HepG2 (cell line): Measurements from ENCODE around the gene KRTAP5-4. TPM values are rescaled to one million over a fixed set of nuclear protein-coding genes. Genes with fewer than 3 reads are reported as not detected.
"Not testable (repeated sequence)": the region's sequence is repeated elsewhere in the genome, so short reads cannot be mapped to it uniquely, and the experiment has no call there.

Experiments used
- ATAC-seq: fragments of 200-7000 bp; cut with Tn5 transposase; 3 replicates; pipeline ENCODE4 v1.9.1; 2020; ENCODE audit warnings: mild to moderate bottlenecking, moderate library complexity
- BruUV-seq: library from RNA; stranded (reverse); fragments of 400-500 nt; replicated peaks from 2 replicates; lab custom pipeline; 2021; lab: Mats Ljungman, UMichigan
- CTCF ChIA-PET: fragments of 300-600 bp; formaldehyde crosslinking; extraction: SDS; loops from one replicate; lab custom pipeline; 2021; ENCODE audit warnings: low total read pairs, inconsistent platforms, low intra/inter-chr PET ratio; lab: Yijun Ruan, JAX
- POLR2A ChIA-PET: fragments of 350-600 bp; sonication (Branson Sonifier 250); formaldehyde crosslinking; loops from one replicate; lab custom pipeline; 2020; ENCODE audit warnings: antibody characterized with exemption, inconsistent platforms; lab: Yijun Ruan, JAX
- DNase-seq: peaks from one replicate; pipeline ENCODE4 v3.0.0-alpha.2; 2015; ENCODE audit warnings: low spot score
- FAIRE-seq: peaks from 3 replicates; lab custom pipeline; 2011; peaks lifted over from hg19 to GRCh38; lab: Jason Lieb, UNC
- H2AFZ ChIP-seq: one replicate; pipeline ENCODE4 v1.6.1; 2011; ENCODE audit warnings: low read length, inconsistent platforms
- H3K27ac ChIP-seq: fragments of 300-600 bp; 3 replicates; pipeline ENCODE4 v1.8.0; 2011; ENCODE audit warnings: mixed run types, mild to moderate bottlenecking, mixed read lengths, low read length, inconsistent platforms; ENCODE audit not compliant: insufficient read depth; ENCODE audit errors: extremely low read length
- H3K27me3 ChIP-seq, 2 experiments: fragments of 200-600 bp in 1 of 2; 2 replicates in 1 of 2; 3 replicates in 1 of 2; pipeline versions ENCODE4 v1.6.0 to v1.8.0; 2011; ENCODE audit warnings: low read length in 2 of 2, mild to moderate bottlenecking in 2 of 2, moderate library complexity in 2 of 2, inconsistent platforms in 1 of 2; ENCODE audit not compliant: insufficient read depth in 2 of 2, control insufficient read depth in 1 of 2
- H3K36me3 ChIP-seq, 2 experiments: fragments of 200-600 bp in 1 of 2; replicated peaks in 1 of 2; 2 replicates in 1 of 2; 3 replicates in 1 of 2; pipeline versions ENCODE4 v1.5.1 to v1.8.0; 2011; ENCODE audit warnings: low read length in 2 of 2, inconsistent platforms in 1 of 2; ENCODE audit not compliant: insufficient read depth in 2 of 2, control insufficient read depth in 1 of 2
- H3K4me1 ChIP-seq: 2 replicates; pipeline ENCODE4 v1.5.1; 2012; ENCODE audit warnings: low read length, inconsistent platforms; ENCODE audit not compliant: insufficient read depth
- H3K4me2 ChIP-seq: 2 replicates; pipeline ENCODE4 v1.6.0; 2011; ENCODE audit warnings: low read depth, low read length, inconsistent platforms
- H3K4me3 ChIP-seq, 3 experiments: fragments of 200-600 bp in 1 of 3; sonication (generic), shearing (Covaris generic) in 1 of 3; replicated peaks in 1 of 3; 2 replicates each; pipeline ENCODE4 v1.5.1; 2011 to 2016; ENCODE audit warnings: low read length in 3 of 3, inconsistent platforms in 2 of 3, low read depth in 2 of 3, mild to moderate bottlenecking in 2 of 3, control low read depth in 1 of 3, mixed read lengths in 1 of 3; ENCODE audit not compliant: insufficient read depth in 1 of 3
- H3K79me2 ChIP-seq: one replicate; pipeline ENCODE4 v1.6.1; 2011; ENCODE audit warnings: low read length, inconsistent platforms; ENCODE audit not compliant: insufficient read depth
- H3K9ac ChIP-seq: 2 replicates; pipeline ENCODE4 v1.6.0; 2011; ENCODE audit warnings: mild to moderate bottlenecking, low read depth, low read length, inconsistent platforms; ENCODE audit not compliant: insufficient read depth
- H3K9me3 ChIP-seq: 2 replicates; pipeline ENCODE4 v1.5.1; 2012; ENCODE audit warnings: mild to moderate bottlenecking, low read length
- H4K20me1 ChIP-seq: 2 replicates; pipeline ENCODE4 v1.6.0; 2011; ENCODE audit warnings: inconsistent platforms, mild to moderate bottlenecking, low read length, moderate library complexity; ENCODE audit not compliant: insufficient read depth
- AHR ChIP-seq: IDR thresholded peaks from 2 replicates; pipeline ENCODE4 v1.6.1; 2018; ENCODE audit warnings: missing genetic modification reagents, missing compliant biosample characterization
- BORCS8-MEF2B ChIP-seq: sonication (generic); formaldehyde crosslinking; IDR thresholded peaks from 2 replicates; pipeline ENCODE4 v1.8.0; 2022; ENCODE audit warnings: mild to moderate bottlenecking, missing genetic modification reagents
- GATA4 ChIP-seq: sonication (generic); IDR thresholded peaks from 2 replicates; pipeline ENCODE4 v1.6.1; 2016; ENCODE audit warnings: antibody characterized with exemption, low read depth, borderline replicate concordance
- HMG20A ChIP-seq: IDR thresholded peaks from 2 replicates; pipeline ENCODE4 v1.6.1; 2016; ENCODE audit warnings: borderline replicate concordance
- HNF4G ChIP-seq, 2 experiments: sonication (generic) in 1 of 2; formaldehyde crosslinking in 1 of 2; IDR thresholded peaks; 2 replicates each; pipeline versions ENCODE4 v1.4.0 to v1.6.1; 2011 to 2020; ENCODE audit warnings: borderline replicate concordance in 2 of 2, low read depth in 2 of 2, mild to moderate bottlenecking in 2 of 2, low read length in 1 of 2, missing genetic modification reagents in 1 of 2, moderate library complexity in 1 of 2
- MAFK ChIP-seq, 2 experiments: IDR thresholded peaks in 1 of 2; conservative IDR thresholded peaks in 1 of 2; 2 replicates each; pipeline ENCODE4 v1.6.1; 2011; ENCODE audit warnings: improper control_type of control experiment in 2 of 2, low read length in 2 of 2
- MED8 ChIP-seq: sonication (generic); formaldehyde crosslinking; IDR thresholded peaks from 2 replicates; pipeline ENCODE4 v1.8.1; 2023; ENCODE audit warnings: mild to moderate bottlenecking, missing genetic modification reagents; ENCODE audit not compliant: insufficient replicate concordance
- MEIS2 ChIP-seq: sonication (generic); formaldehyde crosslinking; IDR thresholded peaks from 2 replicates; pipeline ENCODE4 v1.9.0; 2021; ENCODE audit warnings: mild to moderate bottlenecking, missing genetic modification reagents
- ONECUT2 ChIP-seq: sonication (generic); formaldehyde crosslinking; IDR thresholded peaks from 2 replicates; pipeline ENCODE4 v1.4.0; 2020; ENCODE audit warnings: missing genetic modification reagents
- POLR2A ChIP-seq, 2 experiments: IDR thresholded peaks; 2 replicates each; pipeline ENCODE4 v1.6.1; 2011; ENCODE audit warnings: low read depth in 2 of 2, low read length in 2 of 2, mild to moderate bottlenecking in 1 of 2, moderate library complexity in 1 of 2; ENCODE audit not compliant: insufficient read depth in 1 of 2
- POLR2AphosphoS5 ChIP-seq: IDR thresholded peaks from 2 replicates; pipeline ENCODE4 v1.6.1; 2012; ENCODE audit warnings: low read depth, low read length
- ZBTB7B ChIP-seq: sonication (generic); formaldehyde crosslinking; IDR thresholded peaks from 2 replicates; pipeline ENCODE4 v1.4.0; 2020; ENCODE audit warnings: missing genetic modification reagents
- ZNF768 ChIP-seq: sonication (generic); formaldehyde crosslinking; IDR thresholded peaks from 2 replicates; pipeline ENCODE4 v1.4.0; 2020; ENCODE audit warnings: missing genetic modification reagents
- WGBS: methylation state at CpG from one replicate; pipeline ENCODE4 v1.1.6; 2017; ENCODE audit warnings: low lambda C conversion rate; 5-methylcytosine and 5-hydroxymethylcytosine counted together
- in situ Hi-C: cut with HindIII; loops from 2 replicates; pipeline ENCODE4 v1.10.0; 2017; ENCODE audit warnings: low pct_unique_long_range_greater_than_20kb; ENCODE audit not compliant: extremely low pct_ligation_motif_present
- intact Hi-C: fragments of 100-400 bp; cut with micrococcal nuclease; formaldehyde crosslinking; loops from one replicate; pipeline ENCODE4 v1.10.0; 2022; ENCODE audit not compliant: unreplicated experiment
- polyA plus RNA-seq, 8 experiments: library from polyadenylated mRNA; depleted of rRNA in 3 of 8; stranded (reverse) in 7 of 8; unstranded in 1 of 8; fragments of >200 nt; fragmentation: Illumina TruSeq in 4 of 8; extraction: Trizol in 4 of 8; gene quantifications; 2 replicates each; pipeline versions ENCODE4 v1.2.1 to v1.2.3, GENCODE V29; 2011 to 2016; ENCODE audit warnings: low read depth in 4 of 8, missing spikeins in 1 of 8, mixed read lengths in 1 of 8; ENCODE audit not compliant: insufficient read depth in 1 of 8
- total RNA-seq, 5 experiments: library from RNA; depleted of rRNA; stranded (reverse); fragments of >200 nt; fragmentation: Illumina TruSeq; extraction: Trizol; gene quantifications; 2 replicates each; pipeline ENCODE4 v1.2.3, GENCODE V29; 2016; ENCODE audit warnings: low read depth in 1 of 5
- TF ChIP-seq, protein P1 (sequence below): sonication (generic); formaldehyde crosslinking; IDR thresholded peaks from 2 replicates; pipeline ENCODE4 v1.9.0; 2022; ENCODE audit warnings: low read depth, missing genetic modification reagents
- TF ChIP-seq, protein P2 (sequence below): sonication (generic); formaldehyde crosslinking; IDR thresholded peaks from 2 replicates; pipeline ENCODE4 v1.4.0; 2020; ENCODE audit warnings: mild to moderate bottlenecking, missing genetic modification reagents, borderline replicate concordance

The KRTAP5-4 gene
- total and polyA plus RNA-seq, 2 of the 13 experiments (the other 11 are each of a cell fraction or from before 2014, with no cell fraction given), result not detected

DNA sequence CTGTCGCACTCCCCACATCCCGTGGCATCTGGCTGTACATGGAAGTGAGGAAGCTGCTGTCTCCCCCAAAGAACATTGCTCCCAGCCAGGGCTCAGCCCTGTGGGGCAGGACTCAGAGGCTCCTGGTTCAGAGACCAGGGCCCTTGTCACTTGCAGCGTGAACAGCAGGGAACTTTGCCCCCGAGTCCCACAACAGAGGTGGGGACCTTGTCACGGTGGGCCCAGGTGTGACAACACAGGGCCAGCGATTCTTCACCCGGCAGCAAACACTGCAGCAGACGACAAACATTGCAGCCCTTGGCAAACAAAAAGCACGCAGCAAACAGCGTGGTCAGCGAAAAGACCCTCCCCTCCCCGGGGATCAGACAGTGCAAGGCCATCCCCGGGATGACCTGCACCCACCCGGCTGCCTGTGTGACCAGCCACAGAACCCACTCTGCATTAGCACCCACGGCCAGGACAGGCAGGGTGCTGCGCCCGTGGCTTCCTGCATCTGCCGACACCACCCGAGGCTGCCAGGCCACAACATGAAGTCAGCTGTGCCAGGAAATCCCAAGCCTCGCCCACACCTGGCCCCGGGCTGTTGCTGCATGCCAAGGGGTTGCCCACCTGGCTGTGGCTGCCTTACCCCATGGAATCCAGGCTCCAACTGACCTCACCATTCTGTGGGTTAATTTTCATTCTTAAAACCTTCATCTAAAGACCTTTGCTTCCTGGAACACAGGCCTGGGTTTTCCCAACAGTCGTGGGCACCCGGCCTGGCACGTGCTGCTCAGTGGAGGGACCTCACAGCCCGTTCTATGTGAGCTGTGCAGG is 39.7 kb upstream of the KRTAP5-4 start:
- H3K36me3 ChIP-seq, H3K4me3 ChIP-seq, H3K79me2 ChIP-seq, H4K20me1 ChIP-seq, CTCF ChIA-PET, intact Hi-C loops, BruUV-seq, H2AFZ ChIP-seq, H3K27me3 ChIP-seq, H3K9me3 ChIP-seq, in situ Hi-C loops: not testable (repeated sequence)
- peaks cover 60% of the 10 kb centered on the region for H3K4me1 ChIP-seq
- DNase-seq, result peak; percentile 68
- ATAC-seq, result peak; percentile 96
- POLR2A ChIA-PET, result interaction anchor here (0.6 kb wide), 1 partner anchor 29 kb away, joined by 4 read pairs; no protein-coding TSS in a partner anchor
- 36% methylated on average over 10 of the region's 25 CpGs for WGBS
- H3K4me2 ChIP-seq, result 0 out of 2 replicates have a peak overlapping the region, but pooled peaks have one; percentile 27
- H3K27ac ChIP-seq, result peak overlapping the region; percentile 88
- peak overlapping the region; percentile 69 for H3K9ac ChIP-seq
- FAIRE-seq, result peak; percentile 100
- peak; percentile 64; the same call in 1 of the 2 replicates for TF ChIP-seq AHR (CRISPR knock-in tag)
- peak; percentile 84 for TF ChIP-seq ZNF768 (CRISPR knock-in tag)
- TF ChIP-seq ZBTB7B (CRISPR knock-in tag), result peak; percentile 98
- peak; percentile 94 for TF ChIP-seq MEIS2 (CRISPR knock-in tag)
- peak; percentile 40; the same call in 1 of the 2 replicates for TF ChIP-seq POLR2AphosphoS5
- TF ChIP-seq POLR2A (IDR thresholded peaks at IDR 0.05; ENCODE audit: insufficient read depth in 1 of 2, low read depth in 2 of 2, low read length in 2 of 2), result peak in 1 of 2 experiments; percentile 33; a peak in 1 of 4 replicates
- peak; percentile 98 for TF ChIP-seq MED8
- TF ChIP-seq HMG20A, result peak; percentile 74; the same call in 1 of the 2 replicates
- TF ChIP-seq, protein P1, sequence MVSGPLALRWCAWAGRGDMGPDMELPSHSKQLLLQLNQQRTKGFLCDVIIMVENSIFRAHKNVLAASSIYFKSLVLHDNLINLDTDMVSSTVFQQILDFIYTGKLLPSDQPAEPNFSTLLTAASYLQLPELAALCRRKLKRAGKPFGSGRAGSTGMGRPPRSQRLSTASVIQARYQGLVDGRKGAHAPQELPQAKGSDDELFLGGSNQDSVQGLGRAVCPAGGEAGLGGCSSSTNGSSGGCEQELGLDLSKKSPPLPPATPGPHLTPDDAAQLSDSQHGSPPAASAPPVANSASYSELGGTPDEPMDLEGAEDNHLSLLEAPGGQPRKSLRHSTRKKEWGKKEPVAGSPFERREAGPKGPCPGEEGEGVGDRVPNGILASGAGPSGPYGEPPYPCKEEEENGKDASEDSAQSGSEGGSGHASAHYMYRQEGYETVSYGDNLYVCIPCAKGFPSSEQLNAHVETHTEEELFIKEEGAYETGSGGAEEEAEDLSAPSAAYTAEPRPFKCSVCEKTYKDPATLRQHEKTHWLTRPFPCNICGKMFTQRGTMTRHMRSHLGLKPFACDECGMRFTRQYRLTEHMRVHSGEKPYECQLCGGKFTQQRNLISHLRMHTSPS, result peak; percentile 81; the same call in 1 of the 2 replicates
- 0 out of 2 replicates have a peak, but pooled peaks have one; percentile 41 for TF ChIP-seq ONECUT2 (CRISPR knock-in tag)
- TF ChIP-seq GATA4, result peak; percentile 88; the same call in 1 of the 2 replicates
- peak; percentile 63 to 66 for TF ChIP-seq MAFK (conservative IDR thresholded peaks at IDR 0.05 in 1 of 2, IDR thresholded peaks at IDR 0.05 in 1 of 2; ENCODE audit: low read length in 2 of 2)
- 0 out of 2 replicates have a peak, but pooled peaks have one; percentile 28 for TF ChIP-seq BORCS8-MEF2B
- peak; percentile 73 for TF ChIP-seq HNF4G (IDR thresholded peaks at IDR 0.05; ENCODE audit: borderline replicate concordance, low read depth, low read length)
- TF ChIP-seq HNF4G (CRISPR knock-in tag; IDR thresholded peaks at IDR 0.05; ENCODE audit: borderline replicate concordance, low read depth), result peak; percentile 89
- TF ChIP-seq, protein P2, sequence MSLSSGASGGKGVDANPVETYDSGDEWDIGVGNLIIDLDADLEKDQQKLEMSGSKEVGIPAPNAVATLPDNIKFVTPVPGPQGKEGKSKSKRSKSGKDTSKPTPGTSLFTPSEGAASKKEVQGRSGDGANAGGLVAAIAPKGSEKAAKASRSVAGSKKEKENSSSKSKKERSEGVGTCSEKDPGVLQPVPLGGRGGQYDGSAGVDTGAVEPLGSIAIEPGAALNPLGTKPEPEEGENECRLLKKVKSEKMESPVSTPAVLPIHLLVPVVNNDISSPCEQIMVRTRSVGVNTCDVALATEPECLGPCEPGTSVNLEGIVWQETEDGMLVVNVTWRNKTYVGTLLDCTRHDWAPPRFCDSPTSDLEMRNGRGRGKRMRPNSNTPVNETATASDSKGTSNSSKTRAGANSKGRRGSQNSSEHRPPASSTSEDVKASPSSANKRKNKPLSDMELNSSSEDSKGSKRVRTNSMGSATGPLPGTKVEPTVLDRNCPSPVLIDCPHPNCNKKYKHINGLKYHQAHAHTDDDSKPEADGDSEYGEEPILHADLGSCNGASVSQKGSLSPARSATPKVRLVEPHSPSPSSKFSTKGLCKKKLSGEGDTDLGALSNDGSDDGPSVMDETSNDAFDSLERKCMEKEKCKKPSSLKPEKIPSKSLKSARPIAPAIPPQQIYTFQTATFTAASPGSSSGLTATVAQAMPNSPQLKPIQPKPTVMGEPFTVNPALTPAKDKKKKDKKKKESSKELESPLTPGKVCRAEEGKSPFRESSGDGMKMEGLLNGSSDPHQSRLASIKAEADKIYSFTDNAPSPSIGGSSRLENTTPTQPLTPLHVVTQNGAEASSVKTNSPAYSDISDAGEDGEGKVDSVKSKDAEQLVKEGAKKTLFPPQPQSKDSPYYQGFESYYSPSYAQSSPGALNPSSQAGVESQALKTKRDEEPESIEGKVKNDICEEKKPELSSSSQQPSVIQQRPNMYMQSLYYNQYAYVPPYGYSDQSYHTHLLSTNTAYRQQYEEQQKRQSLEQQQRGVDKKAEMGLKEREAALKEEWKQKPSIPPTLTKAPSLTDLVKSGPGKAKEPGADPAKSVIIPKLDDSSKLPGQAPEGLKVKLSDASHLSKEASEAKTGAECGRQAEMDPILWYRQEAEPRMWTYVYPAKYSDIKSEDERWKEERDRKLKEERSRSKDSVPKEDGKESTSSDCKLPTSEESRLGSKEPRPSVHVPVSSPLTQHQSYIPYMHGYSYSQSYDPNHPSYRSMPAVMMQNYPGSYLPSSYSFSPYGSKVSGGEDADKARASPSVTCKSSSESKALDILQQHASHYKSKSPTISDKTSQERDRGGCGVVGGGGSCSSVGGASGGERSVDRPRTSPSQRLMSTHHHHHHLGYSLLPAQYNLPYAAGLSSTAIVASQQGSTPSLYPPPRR, result peak; percentile 92
